CD8-positive, alpha-beta memory T cell (primary cell): ENCODE measurements around the gene SETD2. TPM values are rescaled to one million over a fixed set of nuclear protein-coding genes. Genes with fewer than 3 reads are reported as not detected.

Source experiments
- CTCF ChIA-PET: fragments of 350-600 bp; sonication (Branson Sonifier 250); formaldehyde crosslinking; loops from one replicate; lab custom pipeline; 2021; ENCODE audit warnings: antibody characterized with exemption; lab: Charles Lee
- POLR2A ChIA-PET: fragments of 350-600 bp; sonication (Branson Sonifier 250); formaldehyde crosslinking; loops from one replicate; lab custom pipeline; 2021; ENCODE audit warnings: antibody characterized with exemption; lab: Charles Lee
- DNase-seq, 5 donors: peaks; one replicate each; pipeline versions ENCODE4 v3.0.0 to v3.0.0-alpha.2; 2020 to 2022; ENCODE audit warnings: mixed read lengths in 1 of 5
- H3K27ac ChIP-seq: one replicate; pipeline ENCODE4 v1.7.0; 2013; ENCODE audit warnings: low read depth, mild to moderate bottlenecking, low read length, moderate library complexity
- H3K27me3 ChIP-seq: 2 replicates; pipeline ENCODE4 v1.7.0; 2013; ENCODE audit warnings: low read length, mild to moderate bottlenecking; ENCODE audit not compliant: insufficient read depth, poor library complexity, severe bottlenecking
- H3K36me3 ChIP-seq: 2 replicates; pipeline ENCODE4 v1.7.0; 2013; ENCODE audit warnings: mild to moderate bottlenecking, low read length, moderate library complexity; ENCODE audit not compliant: insufficient read depth
- H3K4me1 ChIP-seq: 2 replicates; pipeline ENCODE4 v1.7.0; 2013; ENCODE audit warnings: mild to moderate bottlenecking, low read length, moderate library complexity; ENCODE audit not compliant: insufficient read depth
- H3K4me3 ChIP-seq: 2 replicates; pipeline ENCODE4 v1.7.0; 2013; ENCODE audit warnings: mild to moderate bottlenecking, low read length
- H3K9me3 ChIP-seq: 2 replicates; pipeline ENCODE4 v1.7.0; 2013; ENCODE audit warnings: mild to moderate bottlenecking, low read length
- H3K27ac Mint-ChIP-seq, 8 donors: one replicate each; pipeline ENCODE4 v1.8.0; 2020 to 2021; ENCODE audit warnings: mixed read lengths in 8 of 8, mild to moderate bottlenecking in 6 of 8, inconsistent platforms in 3 of 8, moderate library complexity in 3 of 8
- H3K27me3 Mint-ChIP-seq, 2 donors: one replicate each; pipeline ENCODE4 v1.8.0; 2020 to 2021; ENCODE audit warnings: mixed read lengths in 2 of 2, mild to moderate bottlenecking in 1 of 2, moderate library complexity in 1 of 2
- H3K36me3 Mint-ChIP-seq, 3 donors: one replicate each; pipeline ENCODE4 v1.8.0; 2020 to 2021; ENCODE audit warnings: mixed read lengths in 3 of 3, inconsistent platforms in 1 of 3, mild to moderate bottlenecking in 1 of 3
- H3K4me1 Mint-ChIP-seq, 3 donors: one replicate each; pipeline ENCODE4 v1.8.0; 2020 to 2021; ENCODE audit warnings: mixed read lengths in 3 of 3, inconsistent platforms in 1 of 3, mild to moderate bottlenecking in 1 of 3
- H3K4me3 Mint-ChIP-seq, 7 donors: one replicate each; pipeline ENCODE4 v1.8.0; 2020 to 2021; ENCODE audit warnings: mixed read lengths in 7 of 7, mild to moderate bottlenecking in 6 of 7, moderate library complexity in 4 of 7, inconsistent platforms in 2 of 7
- H3K9me3 Mint-ChIP-seq, 5 donors: one replicate each; pipeline ENCODE4 v1.8.0; 2020 to 2022; ENCODE audit warnings: mixed read lengths in 5 of 5, mild to moderate bottlenecking in 3 of 5, moderate library complexity in 2 of 5, inconsistent platforms in 1 of 5
- polyA plus RNA-seq: library from polyadenylated mRNA; unstranded; fragments of 300-500 nt; fragmentation: Illumina TruSeq; gene quantifications from one replicate; pipeline ENCODE4 v1.2.3, GENCODE V29; 2021
- total RNA-seq, 2 experiments: library from RNA; stranded (reverse); gene quantifications; one replicate each; pipeline ENCODE4 v1.2.3, GENCODE V29; 2021

SETD2 gene
- total and polyA plus RNA-seq, 3 experiments from 2014 or later = 30.2 to 32.8 (median 32.4) TPM

- DNase-seq = no peak
- H3K4me3 Mint-ChIP-seq = peak overlapping the region; percentile 33 to 90 (median 66)
- ChIA-PET POLR2A (interaction anchor here (1.8 kb wide), 2 partner anchors 10 to 12 kb away, joined by 9 read pairs; partner anchors contain the start of genes CCDC12 and NBEAL2), CTCF (interaction anchor here (1.8 to 2.5 kb wide), 2 partner anchors 10 to 41 kb away, joined by 8 to 13 read pairs; no protein-coding TSS in a partner anchor)
- Histone ChIP-seq H3K27ac (peak overlapping the region; percentile 84), H3K9me3 (no peaks in the 10 kb centered on the region), H3K27me3 (no peaks in the 10 kb centered on the region), H3K4me3 (peak overlapping the region; percentile 39), H3K36me3 (peaks cover 22% of the 10 kb centered on the region), H3K4me1 (peaks cover 59% of the 10 kb centered on the region)
- peaks cover 0 to 52% (median 5%) of the 10 kb centered on the region in 3 donors for H3K36me3 Mint-ChIP-seq
- peaks cover 62 to 81% (median 68%) of the 10 kb centered on the region in 3 donors for H3K4me1 Mint-ChIP-seq
- peak overlapping the region in 7 of 8 donors; percentile 73 to 96 (median 94) for H3K27ac Mint-ChIP-seq
- H3K9me3 Mint-ChIP-seq = no peaks in the 10 kb centered on the region
- H3K27me3 Mint-ChIP-seq = no peaks in the 10 kb centered on the region
Observed at GRCh38 chr3:46988616-46989015, 175.3 kb downstream of the SETD2 start.

- peak overlapping the region; percentile 73 to 97 (median 94) for H3K27ac Mint-ChIP-seq
- peaks cover 63% of the 10 kb centered on the region for H3K4me1 ChIP-seq
- peaks cover 64 to 87% (median 73%) of the 10 kb centered on the region in 3 donors for H3K4me1 Mint-ChIP-seq
- peak overlapping the region; percentile 74 to 90 (median 83) for H3K4me3 Mint-ChIP-seq
- ChIA-PET POLR2A (interaction anchor here (1.0 to 1.8 kb wide), 5 partner anchors 9 to 176 kb away, joined by 3 to 9 read pairs (median 4); partner anchors contain the start of genes CCDC12, NBEAL2 and SETD2), CTCF (interaction anchor here (1.4 to 2.5 kb wide), 5 partner anchors 11 to 78 kb away, joined by 4 to 13 read pairs (median 6); partner anchors contain the start of gene CCDC12)
- peaks cover 22% of the 10 kb centered on the region for H3K36me3 ChIP-seq
- H3K4me3 ChIP-seq = peak overlapping the region; percentile 53
- no peaks in the 10 kb centered on the region for H3K9me3 ChIP-seq
- peaks cover 0 to 47% (median 5%) of the 10 kb centered on the region in 3 donors for H3K36me3 Mint-ChIP-seq
- no peaks in the 10 kb centered on the region for H3K27me3 Mint-ChIP-seq
- no peaks in the 10 kb centered on the region for H3K27me3 ChIP-seq
- peak overlapping the region; percentile 84 for H3K27ac ChIP-seq
- DNase-seq = peak; percentile 86 to 96 (median 89)
- no peaks in the 10 kb centered on the region for H3K9me3 Mint-ChIP-seq
Observed at GRCh38 chr3:46987743-46988401, 176.0 kb downstream of the SETD2 start.

- Mint-ChIP-seq H3K27me3 (no peaks in the 10 kb centered on the region), H3K4me1 (peaks cover 70 to 90% (median 78%) of the 10 kb centered on the region in 3 donors), H3K9me3 (no peaks in the 10 kb centered on the region), H3K4me3 (peak overlapping the region; percentile 74 to 90 (median 83)), H3K36me3 (peaks cover 0 to 46% (median 5%) of the 10 kb centered on the region in 3 donors), H3K27ac (peak overlapping the region; percentile 73 to 97 (median 93))
- peaks cover 69% of the 10 kb centered on the region for H3K4me1 ChIP-seq
- POLR2A ChIA-PET = interaction anchor here (1.0 to 1.8 kb wide), 5 partner anchors 8 to 177 kb away, joined by 3 to 9 read pairs (median 4); partner anchors contain the start of genes CCDC12, NBEAL2 and SETD2
- H3K36me3 ChIP-seq = peaks cover 22% of the 10 kb centered on the region
- CTCF ChIA-PET = interaction anchor here (1.4 to 2.5 kb wide), 5 partner anchors 10 to 78 kb away, joined by 4 to 13 read pairs (median 6); partner anchors contain the start of gene CCDC12
- H3K27ac ChIP-seq = peak overlapping the region; percentile 84
- no peaks in the 10 kb centered on the region for H3K9me3 ChIP-seq
- DNase-seq = no peak
- H3K27me3 ChIP-seq = no peaks in the 10 kb centered on the region
- H3K4me3 ChIP-seq = peak overlapping the region; percentile 53
Observed at GRCh38 chr3:46987319-46987742, 176.6 kb downstream of the SETD2 start.

GRCh38 chr3:46986782-46987310 lies 177.1 kb downstream of the SETD2 start:
- Histone ChIP-seq H3K9me3 (no peaks in the 10 kb centered on the region), H3K36me3 (peaks cover 20% of the 10 kb centered on the region), H3K4me3 (peak overlapping the region; percentile 53), H3K27me3 (no peaks in the 10 kb centered on the region), H3K4me1 (peaks cover 74% of the 10 kb centered on the region), H3K27ac (peak overlapping the region; percentile 84)
- Mint-ChIP-seq H3K4me3 (peak overlapping the region; percentile 74 to 90 (median 83)), H3K27ac (peak overlapping the region; percentile 73 to 96 (median 90)), H3K4me1 (peaks cover 72 to 92% (median 81%) of the 10 kb centered on the region in 3 donors), H3K36me3 (peaks cover 0 to 41% (median 5%) of the 10 kb centered on the region in 3 donors), H3K9me3 (no peaks in the 10 kb centered on the region), H3K27me3 (no peaks in the 10 kb centered on the region)
- DNase-seq = no peak
- ChIA-PET CTCF (interaction anchor here (1.4 to 2.5 kb wide), 5 partner anchors 10 to 77 kb away, joined by 4 to 13 read pairs (median 6); partner anchors contain the start of gene CCDC12), POLR2A (interaction anchor here (1.0 to 1.8 kb wide), 5 partner anchors 8 to 177 kb away, joined by 3 to 9 read pairs (median 4); partner anchors contain the start of genes CCDC12, NBEAL2 and SETD2)

- ChIA-PET CTCF (interaction anchor here (1.4 kb wide), 1 partner anchor 77 kb away, joined by 4 read pairs; no protein-coding TSS in a partner anchor), POLR2A (no interaction called here)
- peaks cover 13% of the 10 kb centered on the region for H3K36me3 ChIP-seq
- Mint-ChIP-seq H3K27me3 (no peaks in the 10 kb centered on the region), H3K4me1 (peaks cover 76 to 95% (median 87%) of the 10 kb centered on the region in 3 donors), H3K9me3 (no peaks in the 10 kb centered on the region), H3K27ac (peak overlapping the region; percentile 65 to 96 (median 90)), H3K36me3 (peaks cover 0 to 35% (median 5%) of the 10 kb centered on the region in 3 donors), H3K4me3 (peak overlapping the region; percentile 19 to 84 (median 65))
- H3K27me3 ChIP-seq = no peaks in the 10 kb centered on the region
- peak overlapping the region; percentile 84 for H3K27ac ChIP-seq
- DNase-seq = no peak
- peaks cover 80% of the 10 kb centered on the region for H3K4me1 ChIP-seq
- H3K4me3 ChIP-seq = peak overlapping the region; percentile 3
- no peaks in the 10 kb centered on the region for H3K9me3 ChIP-seq
Observed at GRCh38 chr3:46986055-46986730, 177.7 kb downstream of the SETD2 start.

- POLR2A ChIA-PET = no interaction called here
Observed at GRCh38 chr3:46985588-46985987, 178.3 kb downstream of the SETD2 start.

More at GRCh38 chr3:46985588-46985987, 178.3 kb downstream of the SETD2 start:
- Mint-ChIP-seq H3K4me1 (peaks cover 80 to 95% (median 93%) of the 10 kb centered on the region in 3 donors), H3K9me3 (no peaks in the 10 kb centered on the region), H3K27me3 (no peaks in the 10 kb centered on the region), H3K36me3 (peaks cover 0 to 29% (median 5%) of the 10 kb centered on the region in 3 donors), H3K27ac (peak overlapping the region in 6 of 8 donors; percentile 37 to 96 (median 92)), H3K4me3 (peak overlapping the region in 2 of 7 donors; percentile 19 to 54)
- Histone ChIP-seq H3K4me3 (peak overlapping the region; percentile 3), H3K9me3 (no peaks in the 10 kb centered on the region), H3K36me3 (peaks cover 10% of the 10 kb centered on the region), H3K4me1 (peaks cover 85% of the 10 kb centered on the region), H3K27ac (peak overlapping the region; percentile 84), H3K27me3 (no peaks in the 10 kb centered on the region)
- CTCF ChIA-PET = interaction anchor here (1.0 to 1.3 kb wide), 3 partner anchors 9 to 140 kb away, joined by 3 to 4 read pairs (median 3); no protein-coding TSS in a partner anchor
- DNase-seq = peak in 1 of 5 donors; percentile 44
